GM21390 (cell line): ENCODE measurements around the gene FOS.
"Not testable (repeated sequence)": the region's sequence is repeated elsewhere in the genome, so short reads cannot be mapped to it uniquely, and the experiment has no call there.

Source experiments
- ATAC-seq: cut with Tn5 transposase; IDR thresholded peaks from one replicate; pipeline ENCODE4 v1.9.1; 2021; ENCODE audit not compliant: unreplicated experiment

Gene FOS

GRCh38 chr14:75293920-75294648 lies 15.5 kb downstream of the FOS start:
- ATAC-seq = peak; percentile 96

GRCh38 chr14:75294649-75295033 lies 16.0 kb downstream of the FOS start:
- no peak for ATAC-seq

- no peak for ATAC-seq
Observed at GRCh38 chr14:75295061-75295461, 16.4 kb downstream of the FOS start.

GRCh38 chr14:75295491-75296345 lies 17.1 kb downstream of the FOS start:
- no peak for ATAC-seq

- no peak for ATAC-seq
Observed at GRCh38 chr14:75297411-75298040, 18.9 kb downstream of the FOS start.

- no peak for ATAC-seq
Observed at GRCh38 chr14:75298187-75298965, 19.7 kb downstream of the FOS start.

GRCh38 chr14:75299059-75299458 lies 20.4 kb downstream of the FOS start:
- ATAC-seq = no peak

GRCh38 chr14:75299576-75299975 lies 20.9 kb downstream of the FOS start:
- ATAC-seq = no peak

GRCh38 chr14:75301666-75302325 lies 23.2 kb downstream of the FOS start:
- no peak for ATAC-seq

GRCh38 chr14:75303381-75303789 lies 24.8 kb downstream of the FOS start:
- ATAC-seq = no peak

- not testable (repeated sequence) for ATAC-seq
Observed at GRCh38 chr14:75306410-75306809, 27.8 kb downstream of the FOS start.

- ATAC-seq = no peak
Observed at GRCh38 chr14:75306927-75307699, 28.5 kb downstream of the FOS start.

- ATAC-seq = no peak
Observed at GRCh38 chr14:75307700-75308379, 29.2 kb downstream of the FOS start.

- not testable (repeated sequence) for ATAC-seq
Observed at GRCh38 chr14:75308991-75309390, 30.4 kb downstream of the FOS start.

GRCh38 chr14:75309561-75309960 lies 30.9 kb downstream of the FOS start:
- not testable (repeated sequence) for ATAC-seq

- no peak for ATAC-seq
Observed at GRCh38 chr14:75310295-75311111, 31.9 kb downstream of the FOS start.

- no peak for ATAC-seq
Observed at GRCh38 chr14:75311356-75311755, 32.7 kb downstream of the FOS start.

- no peak for ATAC-seq
Observed at GRCh38 chr14:75312341-75312740, 33.7 kb downstream of the FOS start.
